Panc1 (cell line): Measurements from ENCODE around the gene EDN3. TPM values are rescaled to one million over a fixed set of nuclear protein-coding genes. Genes with fewer than 3 reads are reported as not detected.
"Not testable (repeated sequence)": the region's sequence is repeated elsewhere in the genome, so short reads cannot be mapped to it uniquely, and the experiment has no call there.

ENCODE experiments used
- ATAC-seq: fragments of 200-7000 bp; cut with Tn5 transposase; 2 replicates; pipeline ENCODE4 v1.9.1; 2020; ENCODE audit warnings: mild to moderate bottlenecking, moderate library complexity
- BruUV-seq: library from RNA; stranded (reverse); fragments of 400-500 nt; replicated peaks from 2 replicates; lab custom pipeline; 2021; lab: Mats Ljungman, UMichigan
- CTCF ChIA-PET: fragments of 300-600 bp; sonication (Branson Sonifier 250); formaldehyde crosslinking; loops from one replicate; lab custom pipeline; 2022; ENCODE audit warnings: antibody characterized with exemption; lab: Charles Lee
- POLR2A ChIA-PET: fragments of 300-600 bp; sonication (Branson Sonifier 250); formaldehyde crosslinking; loops from one replicate; lab custom pipeline; 2022; ENCODE audit warnings: antibody characterized with exemption; lab: Charles Lee
- DNase-seq: peaks from one replicate; pipeline ENCODE4 v3.0.0-alpha.2; 2010; ENCODE audit warnings: low read depth, low spot score
- H3K27ac ChIP-seq: 2 replicates; pipeline ENCODE4 v1.5.1; 2011; ENCODE audit warnings: mild to moderate bottlenecking, low read length, inconsistent platforms
- H3K27me3 ChIP-seq: fragments of 200-500 bp; sonication (Bioruptor generic); 2 replicates; pipeline ENCODE4 v1.6.0; 2014; ENCODE audit warnings: low read length, inconsistent platforms; ENCODE audit not compliant: control insufficient read depth, insufficient read depth
- H3K36me3 ChIP-seq: fragments of 200-500 bp; sonication (Bioruptor generic); 2 replicates; pipeline ENCODE4 v1.5.1; 2014; ENCODE audit warnings: inconsistent platforms, mild to moderate bottlenecking, low read length, moderate library complexity; ENCODE audit not compliant: control insufficient read depth, insufficient read depth
- H3K4me1 ChIP-seq: 2 replicates; pipeline ENCODE4 v1.5.1; 2011; ENCODE audit warnings: inconsistent platforms, mild to moderate bottlenecking, low read length, moderate library complexity; ENCODE audit not compliant: control insufficient read depth, insufficient read depth
- H3K4me3 ChIP-seq, 2 experiments: 2 replicates each; pipeline ENCODE4 v1.5.1; 2011 to 2012; ENCODE audit warnings: low read depth in 2 of 2, low read length in 2 of 2, mild to moderate bottlenecking in 2 of 2, inconsistent platforms in 1 of 2, moderate library complexity in 1 of 2
- H3K9me3 ChIP-seq: fragments of 200-500 bp; sonication (Bioruptor generic); 2 replicates; pipeline ENCODE4 v1.5.1; 2014; ENCODE audit warnings: low read depth, mild to moderate bottlenecking, inconsistent platforms, low read length, moderate library complexity; ENCODE audit not compliant: control insufficient read depth, insufficient read depth
- POLR2AphosphoS5 ChIP-seq: IDR thresholded peaks from 2 replicates; pipeline ENCODE4 v1.6.1; 2012; ENCODE audit warnings: mild to moderate bottlenecking, low read depth, low read length, moderate library complexity
- SIN3A ChIP-seq: IDR thresholded peaks from 2 replicates; pipeline ENCODE4 v1.6.1; 2012; ENCODE audit warnings: low read depth, mild to moderate bottlenecking, low read length, moderate library complexity, borderline replicate concordance; ENCODE audit not compliant: insufficient read depth
- TCF7L2 ChIP-seq: IDR thresholded peaks from 2 replicates; pipeline ENCODE4 v1.6.1; 2011; ENCODE audit warnings: mild to moderate bottlenecking, low read depth, low read length, inconsistent platforms
- in situ Hi-C: cut with HindIII; loops from 2 replicates; pipeline ENCODE4 v1.10.0; 2016; ENCODE audit warnings: low sequenced_read_pairs, low pct_unique_long_range_greater_than_20kb
- intact Hi-C: fragments of 100-400 bp; cut with micrococcal nuclease; formaldehyde crosslinking; loops from one replicate; pipeline ENCODE4 v1.10.0; 2022; ENCODE audit not compliant: unreplicated experiment
- total RNA-seq: library from RNA; stranded (reverse); gene quantifications from one replicate; pipeline ENCODE4 v1.2.1, GENCODE V29; 2021; ENCODE audit not compliant: unreplicated experiment
- TF ChIP-seq, protein P1 (sequence below): fragments of 450-650 bp; IDR thresholded peaks from 2 replicates; pipeline ENCODE4 v1.5.1; 2017; ENCODE audit warnings: mild to moderate bottlenecking
- TF ChIP-seq, protein P2 (sequence below), 2 experiments: IDR thresholded peaks; 2 replicates each; pipeline ENCODE4 v1.6.1; 2011 to 2012; ENCODE audit warnings: low read depth in 2 of 2, control low read depth in 1 of 2, low read length in 1 of 2, mild to moderate bottlenecking in 1 of 2, moderate library complexity in 1 of 2; ENCODE audit not compliant: insufficient read depth in 1 of 2

EDN3 gene
- total RNA-seq, 1 experiment from 2014 or later: not detected

DNA sequence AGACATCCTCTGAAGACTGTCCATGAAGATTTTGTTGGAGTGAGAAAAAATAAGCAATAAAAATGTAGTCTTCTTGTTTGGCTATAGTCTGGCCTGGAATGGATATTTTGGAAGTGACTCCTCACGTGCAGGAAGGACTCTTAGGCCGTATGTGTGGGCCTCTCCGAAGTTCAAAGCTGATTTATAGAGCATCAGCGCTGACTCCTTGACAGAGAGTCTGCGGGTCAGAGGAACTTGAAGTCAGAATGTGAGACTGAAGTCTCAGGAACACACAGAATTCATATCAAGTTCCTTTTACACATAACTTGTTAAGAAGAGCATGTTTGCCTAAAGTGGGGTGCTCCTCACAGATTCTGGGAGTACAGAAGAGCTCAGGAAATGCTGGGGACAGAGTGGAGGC lies 36.1 kb downstream of the EDN3 start:
- H3K4me1 ChIP-seq: no peaks in the 10 kb centered on the region
- ChIA-PET POLR2A (no interaction called here), CTCF (no interaction called here)
- no peaks in the 10 kb centered on the region for H3K36me3 ChIP-seq
- no peak for DNase-seq
- TF ChIP-seq TCF7L2 (no peak), POLR2AphosphoS5 (no peak), SIN3A (no peak)
- TF ChIP-seq, protein P1, sequence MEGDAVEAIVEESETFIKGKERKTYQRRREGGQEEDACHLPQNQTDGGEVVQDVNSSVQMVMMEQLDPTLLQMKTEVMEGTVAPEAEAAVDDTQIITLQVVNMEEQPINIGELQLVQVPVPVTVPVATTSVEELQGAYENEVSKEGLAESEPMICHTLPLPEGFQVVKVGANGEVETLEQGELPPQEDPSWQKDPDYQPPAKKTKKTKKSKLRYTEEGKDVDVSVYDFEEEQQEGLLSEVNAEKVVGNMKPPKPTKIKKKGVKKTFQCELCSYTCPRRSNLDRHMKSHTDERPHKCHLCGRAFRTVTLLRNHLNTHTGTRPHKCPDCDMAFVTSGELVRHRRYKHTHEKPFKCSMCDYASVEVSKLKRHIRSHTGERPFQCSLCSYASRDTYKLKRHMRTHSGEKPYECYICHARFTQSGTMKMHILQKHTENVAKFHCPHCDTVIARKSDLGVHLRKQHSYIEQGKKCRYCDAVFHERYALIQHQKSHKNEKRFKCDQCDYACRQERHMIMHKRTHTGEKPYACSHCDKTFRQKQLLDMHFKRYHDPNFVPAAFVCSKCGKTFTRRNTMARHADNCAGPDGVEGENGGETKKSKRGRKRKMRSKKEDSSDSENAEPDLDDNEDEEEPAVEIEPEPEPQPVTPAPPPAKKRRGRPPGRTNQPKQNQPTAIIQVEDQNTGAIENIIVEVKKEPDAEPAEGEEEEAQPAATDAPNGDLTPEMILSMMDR: no peak
- TF ChIP-seq, protein P2, sequence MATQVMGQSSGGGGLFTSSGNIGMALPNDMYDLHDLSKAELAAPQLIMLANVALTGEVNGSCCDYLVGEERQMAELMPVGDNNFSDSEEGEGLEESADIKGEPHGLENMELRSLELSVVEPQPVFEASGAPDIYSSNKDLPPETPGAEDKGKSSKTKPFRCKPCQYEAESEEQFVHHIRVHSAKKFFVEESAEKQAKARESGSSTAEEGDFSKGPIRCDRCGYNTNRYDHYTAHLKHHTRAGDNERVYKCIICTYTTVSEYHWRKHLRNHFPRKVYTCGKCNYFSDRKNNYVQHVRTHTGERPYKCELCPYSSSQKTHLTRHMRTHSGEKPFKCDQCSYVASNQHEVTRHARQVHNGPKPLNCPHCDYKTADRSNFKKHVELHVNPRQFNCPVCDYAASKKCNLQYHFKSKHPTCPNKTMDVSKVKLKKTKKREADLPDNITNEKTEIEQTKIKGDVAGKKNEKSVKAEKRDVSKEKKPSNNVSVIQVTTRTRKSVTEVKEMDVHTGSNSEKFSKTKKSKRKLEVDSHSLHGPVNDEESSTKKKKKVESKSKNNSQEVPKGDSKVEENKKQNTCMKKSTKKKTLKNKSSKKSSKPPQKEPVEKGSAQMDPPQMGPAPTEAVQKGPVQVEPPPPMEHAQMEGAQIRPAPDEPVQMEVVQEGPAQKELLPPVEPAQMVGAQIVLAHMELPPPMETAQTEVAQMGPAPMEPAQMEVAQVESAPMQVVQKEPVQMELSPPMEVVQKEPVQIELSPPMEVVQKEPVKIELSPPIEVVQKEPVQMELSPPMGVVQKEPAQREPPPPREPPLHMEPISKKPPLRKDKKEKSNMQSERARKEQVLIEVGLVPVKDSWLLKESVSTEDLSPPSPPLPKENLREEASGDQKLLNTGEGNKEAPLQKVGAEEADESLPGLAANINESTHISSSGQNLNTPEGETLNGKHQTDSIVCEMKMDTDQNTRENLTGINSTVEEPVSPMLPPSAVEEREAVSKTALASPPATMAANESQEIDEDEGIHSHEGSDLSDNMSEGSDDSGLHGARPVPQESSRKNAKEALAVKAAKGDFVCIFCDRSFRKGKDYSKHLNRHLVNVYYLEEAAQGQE (IDR thresholded peaks at IDR 0.05; ENCODE audit: insufficient read depth in 1 of 2, low read depth in 2 of 2, low read length in 1 of 2): no peak
- in situ Hi-C loops (no loop called here), intact Hi-C loops (no loop called here)
- H3K4me3 ChIP-seq: no peak overlapping the region
- H3K9me3 ChIP-seq: no peaks in the 10 kb centered on the region
- ATAC-seq: no peak
- H3K27ac ChIP-seq: no peak overlapping the region
- no TSS peak for BruUV-seq
- no peaks in the 10 kb centered on the region; the same call in 1 of the 2 replicates for H3K27me3 ChIP-seq

DNA sequence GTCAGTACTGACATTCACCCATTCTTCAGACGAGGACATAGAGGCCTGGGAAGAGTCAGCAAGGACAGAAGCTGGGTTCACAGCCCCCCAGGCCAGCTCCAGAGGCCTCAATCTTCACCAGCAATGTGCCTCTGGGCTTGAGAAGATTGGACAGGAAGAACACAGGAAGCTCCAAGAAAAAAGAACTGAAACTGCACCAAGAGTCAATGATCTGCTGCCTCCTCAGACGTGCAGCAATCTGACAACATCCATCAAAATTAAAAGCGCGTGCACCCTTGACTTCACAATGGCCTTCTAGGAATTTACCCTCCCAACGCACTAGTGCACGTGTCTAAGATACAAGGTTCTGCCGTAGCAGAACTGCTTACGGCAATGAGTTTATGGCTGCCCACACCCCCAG lies 38.0 kb downstream of the EDN3 start:
- H3K36me3 ChIP-seq, CTCF ChIA-PET, BruUV-seq, intact Hi-C loops, H3K9me3 ChIP-seq, H3K27me3 ChIP-seq, in situ Hi-C loops, H3K27ac ChIP-seq, ATAC-seq, DNase-seq, H3K4me1 ChIP-seq, H3K4me3 ChIP-seq, POLR2A ChIA-PET: not testable (repeated sequence)

DNA sequence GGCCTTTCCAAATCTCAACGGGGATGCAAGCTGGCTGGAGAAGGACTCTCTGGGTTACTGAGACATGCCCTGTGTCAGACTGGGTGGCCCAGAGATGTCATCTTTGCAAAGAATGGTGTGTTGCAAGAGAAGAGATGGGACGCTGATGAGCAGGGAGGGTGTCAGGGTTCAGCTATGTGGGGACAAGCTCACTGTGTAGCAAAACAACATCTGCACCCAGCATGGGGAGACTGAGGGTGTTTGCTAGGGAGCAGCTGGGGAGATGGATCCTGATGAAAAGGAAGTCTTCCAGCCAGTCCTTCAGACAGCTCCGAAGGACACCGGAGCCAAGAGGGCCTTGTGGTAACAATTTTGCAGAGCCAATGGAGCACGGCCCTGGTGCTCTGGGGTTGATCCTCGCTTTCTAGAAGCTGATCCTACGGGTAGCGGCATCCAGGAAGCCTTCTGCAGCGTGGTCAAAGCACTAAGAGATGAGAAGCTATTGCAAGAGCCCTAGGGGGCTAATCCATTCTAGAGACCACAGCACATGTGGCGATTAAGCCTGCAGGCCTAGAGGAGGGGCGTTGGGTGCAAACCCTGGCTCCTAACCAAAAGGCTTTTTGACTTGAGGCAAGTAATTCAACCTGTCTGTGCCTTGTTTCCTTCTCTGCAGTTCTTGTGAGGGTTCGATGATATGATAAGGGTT lies 39.9 kb downstream of the EDN3 start:
- ChIA-PET CTCF (no interaction called here), POLR2A (no interaction called here)
- ATAC-seq: no peak
- H3K27me3 ChIP-seq: peaks cover 3% of the 10 kb centered on the region; the same call in 1 of the 2 replicates
- in situ Hi-C loops (no loop called here), intact Hi-C loops (no loop called here)
- H3K36me3 ChIP-seq: no peaks in the 10 kb centered on the region
- TF ChIP-seq POLR2AphosphoS5 (no peak), SIN3A (no peak), TCF7L2 (no peak)
- TF ChIP-seq, protein P1: no peak
- TF ChIP-seq, protein P2 (IDR thresholded peaks at IDR 0.05; ENCODE audit: insufficient read depth in 1 of 2, low read depth in 2 of 2, low read length in 1 of 2): no peak
- BruUV-seq: no TSS peak
- H3K27ac ChIP-seq: no peak overlapping the region
- DNase-seq: no peak
- no peaks in the 10 kb centered on the region for H3K9me3 ChIP-seq
- no peak overlapping the region for H3K4me3 ChIP-seq
- H3K4me1 ChIP-seq: no peaks in the 10 kb centered on the region
